ENCODE results near the gene ARHGEF33.

ARHGEF33 gene

GRCh38 chr2:38966006-38966405 lies 76.3 kb downstream of the ARHGEF33 start:
- DNase-seq, result no peak

DNA sequence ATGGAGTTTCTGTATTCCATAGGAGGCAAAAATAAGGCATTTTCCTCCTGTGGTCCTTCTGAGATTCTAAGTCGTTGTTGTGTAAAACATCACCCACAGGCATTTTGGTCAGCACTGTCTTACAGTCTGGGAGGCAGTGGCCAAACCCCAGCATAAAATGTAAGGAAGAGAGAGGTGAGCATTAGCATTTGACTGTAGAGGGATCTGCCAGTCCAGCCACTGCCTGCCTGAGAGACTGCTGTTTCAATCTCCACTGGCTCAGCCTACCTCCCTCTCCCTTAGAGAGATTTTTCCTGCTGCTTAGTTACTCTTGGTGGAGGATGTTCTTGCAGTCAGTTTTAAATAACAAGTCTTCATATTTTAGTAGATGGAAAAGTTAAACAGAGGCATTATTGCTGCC lies 77.0 kb downstream of the ARHGEF33 start:
- DNase-seq, result no peak

- no peak for DNase-seq
Measured at GRCh38 chr2:38968021-38968420, 78.3 kb downstream of the ARHGEF33 start.

DNA sequence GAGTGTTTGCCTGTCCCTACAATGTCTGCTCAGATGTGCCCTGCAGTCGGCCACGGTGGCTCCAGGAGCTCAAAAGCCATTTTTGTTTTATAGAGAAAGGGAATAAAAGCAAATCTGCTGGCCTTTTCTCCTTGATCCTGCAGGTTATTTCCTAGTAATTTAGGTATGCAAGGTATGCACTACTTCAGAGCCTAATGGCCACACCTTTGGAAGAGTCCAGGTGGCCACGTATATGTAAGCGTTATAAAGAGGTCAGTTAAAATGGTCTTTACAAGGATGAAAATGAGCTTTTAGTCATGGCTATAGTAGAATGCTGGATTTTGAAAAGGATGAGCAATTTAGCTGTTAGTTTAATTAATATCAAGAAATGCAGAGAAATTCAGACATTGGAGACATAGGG lies 81.7 kb downstream of the ARHGEF33 start:
- DNase-seq, result no peak

GRCh38 chr2:38973266-38973665 lies 83.6 kb downstream of the ARHGEF33 start:
- DNase-seq, result no peak

DNA sequence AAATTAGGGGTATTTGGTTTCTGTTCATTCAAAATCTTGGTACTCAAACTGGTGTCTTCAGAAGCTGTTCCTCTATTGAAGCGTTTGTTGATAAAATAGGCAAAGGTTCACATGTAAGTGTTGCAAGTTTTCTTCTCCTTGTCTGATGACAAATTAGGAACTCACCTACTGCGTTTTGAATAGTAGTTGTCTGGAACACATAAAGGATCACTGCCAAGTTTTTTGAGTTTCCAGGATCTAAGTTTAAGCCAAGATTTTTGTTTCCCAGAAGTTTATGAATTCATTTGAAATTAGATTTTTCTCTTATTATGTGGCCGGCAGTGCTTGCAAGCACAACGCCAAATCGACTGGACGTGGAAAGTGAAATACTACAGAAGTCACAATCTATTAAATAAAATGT lies 85.4 kb downstream of the ARHGEF33 start:
- DNase-seq, result no peak

GRCh38 chr2:38977047-38977446 lies 87.4 kb downstream of the ARHGEF33 start:
- no peak for DNase-seq

DNA sequence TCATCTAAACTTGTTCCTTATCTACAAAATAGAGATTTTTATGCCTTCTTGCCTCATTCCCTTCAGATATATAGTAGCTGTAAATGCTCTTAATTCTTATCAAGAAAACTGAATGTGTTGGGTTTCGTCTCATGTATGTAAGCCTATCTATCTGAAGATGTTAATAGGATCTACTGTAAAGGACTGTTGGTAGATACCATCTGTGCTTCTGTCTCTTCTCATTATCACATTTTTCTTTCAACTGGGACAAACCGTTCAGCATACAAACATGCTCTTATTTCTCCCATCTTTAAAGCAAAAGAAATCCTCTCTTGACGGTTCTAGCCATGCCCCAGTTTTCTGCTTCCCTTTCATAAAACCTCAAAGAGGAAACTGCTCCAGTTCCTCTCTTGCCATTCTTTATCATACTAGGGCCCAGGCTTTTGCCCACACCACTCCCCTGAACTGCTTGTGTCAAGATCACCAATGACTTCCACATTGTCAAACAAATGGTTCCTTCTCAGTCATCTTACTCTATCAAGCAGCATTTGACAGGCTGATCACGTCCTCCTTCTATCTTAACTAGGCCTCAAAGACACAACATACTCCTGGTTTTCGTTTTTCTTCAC lies 88.7 kb downstream of the ARHGEF33 start:
- no peak for DNase-seq

GRCh38 chr2:38978908-38979307 lies 89.2 kb downstream of the ARHGEF33 start:
- no peak for DNase-seq

DNA sequence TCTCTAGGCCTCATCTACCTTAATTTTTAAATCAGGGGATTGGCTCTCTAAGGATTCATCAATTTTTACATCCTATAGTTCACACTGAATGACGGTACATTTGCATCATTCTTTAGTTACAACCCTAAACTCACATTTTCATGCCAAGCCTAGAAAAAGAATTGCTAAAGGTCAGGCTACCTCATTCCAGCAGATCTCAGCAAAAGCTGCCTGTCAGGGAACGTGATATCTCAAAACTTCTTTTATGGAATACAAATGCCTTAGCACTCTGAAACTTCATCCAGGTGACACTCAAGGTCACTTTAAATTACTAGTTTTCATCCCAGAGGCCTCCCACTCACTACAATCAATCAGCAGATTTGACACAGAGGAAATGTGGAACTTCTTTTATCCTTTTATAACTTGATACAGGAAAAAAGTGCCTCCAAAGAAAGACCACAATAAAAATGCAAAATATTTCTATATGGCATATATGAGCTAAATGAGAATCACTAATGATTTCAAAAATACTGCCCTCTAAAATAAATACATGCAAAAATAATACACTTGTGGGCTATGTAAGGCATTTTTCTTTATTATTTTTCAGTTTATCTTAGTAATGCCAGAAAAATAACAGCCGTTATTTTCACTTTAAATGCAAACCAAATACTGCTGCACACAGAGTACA lies 91.5 kb downstream of the ARHGEF33 start:
- DNase-seq, result no peak

DNA sequence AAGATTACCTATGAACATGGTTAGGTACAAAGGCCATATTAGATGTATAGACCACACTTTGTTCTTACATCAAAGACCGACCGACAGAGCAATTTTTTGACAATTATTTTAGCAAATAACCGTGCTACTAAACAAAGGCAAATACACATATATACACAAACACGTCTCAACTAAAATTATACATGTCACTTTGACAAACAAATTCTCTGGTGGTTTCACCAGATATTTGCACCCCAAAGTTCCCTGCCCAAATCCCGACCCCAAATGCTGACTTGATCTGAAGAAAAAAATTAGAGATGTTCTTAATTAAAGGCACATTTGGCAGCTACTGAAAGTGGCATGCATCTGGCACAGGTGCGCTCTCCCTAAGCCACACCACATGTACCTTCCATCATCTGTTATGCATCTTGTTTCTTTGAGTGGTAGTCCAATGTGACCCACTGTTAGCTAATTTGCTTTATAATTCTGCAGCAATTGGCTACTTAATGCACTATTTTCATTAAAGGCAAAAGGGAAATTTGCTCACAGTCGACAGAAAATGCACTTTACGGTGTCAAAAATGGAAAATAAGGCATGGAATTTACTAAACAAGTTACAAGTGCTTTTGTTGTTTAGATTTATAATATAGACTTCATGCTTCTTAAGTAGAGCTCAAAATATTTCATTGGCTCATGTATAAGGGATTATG lies 92.1 kb downstream of the ARHGEF33 start:
- DNase-seq, result no peak

DNA sequence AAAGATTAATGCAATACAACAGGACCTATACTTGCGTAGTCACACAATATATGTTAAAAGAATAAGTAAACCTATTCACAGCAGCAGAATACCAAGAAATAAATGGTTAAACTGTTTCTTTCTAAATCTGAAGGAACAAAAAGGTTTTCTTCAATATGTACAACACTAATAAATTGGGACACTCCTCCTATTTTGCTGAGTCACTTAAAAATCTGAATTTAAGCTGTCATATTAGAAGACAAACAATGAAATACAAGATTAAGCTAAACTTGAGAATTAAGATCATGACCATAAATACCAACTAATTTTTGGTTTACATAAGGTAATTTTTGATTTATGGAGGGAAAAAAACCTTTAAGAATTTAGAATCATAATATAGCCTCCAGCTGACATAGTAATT lies 92.8 kb downstream of the ARHGEF33 start:
- DNase-seq, result no peak

GRCh38 chr2:38988716-38989115 lies 99.0 kb downstream of the ARHGEF33 start:
- DNase-seq, result no peak

DNA sequence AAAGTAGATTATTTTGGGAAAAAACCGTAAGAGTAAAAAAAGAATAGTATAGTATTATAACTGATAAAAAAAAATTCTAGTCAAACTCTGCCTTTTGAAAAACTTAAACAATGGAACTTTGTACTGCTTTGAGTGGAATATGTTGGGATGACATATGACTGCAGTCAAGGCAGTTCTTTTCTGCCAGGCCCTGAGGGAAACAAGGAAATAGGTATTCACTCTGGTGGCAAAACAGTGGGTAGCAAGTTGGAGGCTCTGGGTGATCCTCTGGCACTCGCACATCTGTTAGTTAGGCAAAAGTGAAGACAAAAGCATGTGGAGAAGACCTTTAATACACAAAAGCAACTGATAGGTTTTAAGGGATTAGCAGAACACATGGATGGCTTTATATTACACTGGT lies 102.2 kb downstream of the ARHGEF33 start:
- no peak for DNase-seq

DNA sequence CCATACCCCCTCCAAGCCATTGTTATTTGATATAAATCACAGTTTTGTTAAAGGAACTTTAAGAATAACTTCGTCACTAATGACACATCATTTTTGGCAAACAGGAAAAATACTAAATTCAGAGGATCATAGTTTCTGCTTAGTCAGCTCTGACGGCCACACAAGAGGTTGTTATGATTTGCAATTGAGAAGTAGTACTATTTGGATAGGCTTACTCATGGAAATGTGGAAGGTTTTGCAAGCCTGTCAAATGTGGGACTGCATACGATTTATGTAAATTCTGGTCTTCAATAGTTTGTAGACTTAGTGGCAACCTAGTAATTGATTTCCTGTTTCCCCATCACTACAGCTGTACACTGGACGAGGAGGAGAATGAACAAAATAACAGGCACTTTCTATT lies 108.1 kb downstream of the ARHGEF33 start:
- DNase-seq, result no peak

DNA sequence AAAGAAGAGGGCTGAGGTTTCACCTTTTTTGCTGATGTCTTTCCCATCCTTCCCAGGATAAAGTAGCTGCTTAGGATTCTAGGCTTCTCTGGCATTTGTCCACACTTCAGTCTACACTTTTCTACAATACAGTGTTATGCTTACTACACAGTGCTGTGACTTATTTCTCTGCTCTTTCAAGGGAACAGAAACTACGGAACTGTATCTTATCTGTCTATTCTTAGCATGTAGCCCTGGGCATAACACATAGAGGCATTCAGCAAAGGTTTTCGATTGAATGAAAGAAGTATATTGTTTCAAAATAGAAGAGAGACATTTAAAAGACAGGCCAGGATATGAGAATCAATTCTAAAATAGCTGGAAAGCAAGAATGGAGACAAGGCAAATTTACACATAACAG lies 110.9 kb downstream of the ARHGEF33 start:
- DNase-seq, result no peak

GRCh38 chr2:39007875-39008504 lies 118.3 kb downstream of the ARHGEF33 start:
- no peak for DNase-seq

- DNase-seq, result no peak
Measured at GRCh38 chr2:39008665-39009064, 119.0 kb downstream of the ARHGEF33 start.

GRCh38 chr2:39013871-39014270 lies 124.2 kb downstream of the ARHGEF33 start:
- no peak for DNase-seq

- no peak for DNase-seq
Measured at GRCh38 chr2:39015424-39015823, 125.7 kb downstream of the ARHGEF33 start.

GRCh38 chr2:39017334-39017733 lies 127.7 kb downstream of the ARHGEF33 start:
- DNase-seq, result no peak

DNA sequence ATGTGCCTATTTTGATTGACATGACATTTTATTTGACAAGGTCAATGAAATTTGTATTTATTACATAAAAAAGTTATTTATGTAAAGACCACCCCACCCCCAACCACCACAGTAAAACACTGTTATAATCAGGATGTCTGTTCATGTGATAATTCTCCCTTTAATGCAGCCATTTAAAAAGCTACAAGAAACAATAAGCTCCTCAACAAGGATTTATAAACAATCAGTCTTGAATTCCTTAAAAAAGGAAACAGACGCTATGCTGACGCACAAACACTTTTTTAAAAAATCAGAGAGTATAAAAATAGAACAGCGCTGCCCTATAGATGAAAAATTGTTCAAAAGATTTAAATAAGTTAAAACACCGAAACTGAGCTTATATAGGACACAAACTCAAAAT lies 129.0 kb downstream of the ARHGEF33 start:
- no peak for DNase-seq

- DNase-seq, result no peak
Measured at GRCh38 chr2:39020383-39020782, 130.7 kb downstream of the ARHGEF33 start.

DNA sequence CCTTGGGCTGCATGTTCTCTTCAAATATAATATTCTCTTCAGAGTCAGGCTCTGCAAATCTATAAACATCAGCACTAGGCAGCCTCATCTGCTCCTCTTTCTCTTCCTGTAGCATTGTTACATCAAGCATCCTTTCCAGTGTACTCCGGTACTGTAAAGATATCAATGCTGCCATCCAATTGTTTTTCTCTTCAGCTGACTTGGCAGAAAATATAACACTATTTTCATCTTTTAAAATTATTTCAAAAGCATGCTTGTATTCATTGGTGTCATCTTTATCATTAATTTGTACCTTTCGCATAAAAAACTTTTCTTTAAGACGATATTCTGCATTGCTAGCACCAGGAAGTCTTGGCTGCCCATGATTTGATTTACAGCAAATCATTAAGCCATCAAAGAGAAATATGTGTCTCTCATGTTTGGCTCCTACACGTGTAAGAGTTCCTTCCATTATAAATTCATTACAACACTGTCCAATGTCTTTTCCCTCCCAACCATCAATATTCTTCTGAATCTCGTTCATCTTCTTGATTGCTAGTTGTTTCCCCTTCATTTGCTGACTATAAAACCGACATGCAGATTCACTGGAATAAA lies 133.1 kb downstream of the ARHGEF33 start:
- no peak for DNase-seq
